Measurements from ENCODE around the gene ADAMTS5.

ADAMTS5 gene

DNA sequence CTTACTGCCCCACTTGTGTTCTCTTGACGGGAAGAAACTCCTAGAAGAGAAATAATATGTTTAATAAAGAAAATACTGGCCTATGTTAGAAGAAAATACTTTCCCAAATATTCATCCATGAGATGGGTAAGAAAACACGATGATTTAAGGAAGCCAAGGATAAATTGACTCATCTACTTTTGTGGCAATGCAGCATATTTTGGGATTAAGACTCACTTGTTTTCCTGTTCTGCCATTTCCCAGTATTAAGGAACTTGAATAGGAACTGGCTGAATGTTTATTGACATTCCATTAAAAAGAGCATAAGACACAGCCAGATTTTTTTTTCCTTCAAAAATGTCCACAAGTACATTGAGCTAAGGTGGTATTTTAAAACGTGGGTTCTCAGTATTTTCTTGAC lies 10.9 kb upstream of the ADAMTS5 start:
- Histone ChIP-seq H3K27ac (ENCODE audit: low read length) (no peak overlapping the region), H3K4me1 (ENCODE audit: insufficient read depth, low read length) (no peaks in the 10 kb centered on the region), H4K20me1 (ENCODE audit: insufficient read depth, low read length) (no peaks in the 10 kb centered on the region), H3K4me2 (ENCODE audit: insufficient read depth, low read length) (no peak overlapping the region), H3K36me3 (ENCODE audit: insufficient read depth, low read length) (no peaks in the 10 kb centered on the region), H3K9me3 (ENCODE audit: insufficient read depth, low read length, severe bottlenecking) (peaks cover 11% of the 10 kb centered on the region), H3K79me2 (ENCODE audit: insufficient read depth, low read length) (no peaks in the 10 kb centered on the region), H2AFZ (ENCODE audit: low read depth, low read length) (no peak overlapping the region), H3K27me3 (ENCODE audit: insufficient read depth, low read length, poor library complexity) (no peaks in the 10 kb centered on the region), H3K4me3 (ENCODE audit: low read depth in 1 of 2, low read length in 2 of 2) (no peak overlapping the region), H3K9ac (ENCODE audit: low read depth, low read length) (no peak overlapping the region)
- ATAC-seq (ENCODE audit: insufficient read depth, low read depth) = no peak
- TF ChIP-seq EZH2 (IDR thresholded peaks at IDR 0.05; ENCODE audit: borderline replicate concordance, low read depth, low read length, severe bottlenecking) = no peak
- TF ChIP-seq, protein P1, sequence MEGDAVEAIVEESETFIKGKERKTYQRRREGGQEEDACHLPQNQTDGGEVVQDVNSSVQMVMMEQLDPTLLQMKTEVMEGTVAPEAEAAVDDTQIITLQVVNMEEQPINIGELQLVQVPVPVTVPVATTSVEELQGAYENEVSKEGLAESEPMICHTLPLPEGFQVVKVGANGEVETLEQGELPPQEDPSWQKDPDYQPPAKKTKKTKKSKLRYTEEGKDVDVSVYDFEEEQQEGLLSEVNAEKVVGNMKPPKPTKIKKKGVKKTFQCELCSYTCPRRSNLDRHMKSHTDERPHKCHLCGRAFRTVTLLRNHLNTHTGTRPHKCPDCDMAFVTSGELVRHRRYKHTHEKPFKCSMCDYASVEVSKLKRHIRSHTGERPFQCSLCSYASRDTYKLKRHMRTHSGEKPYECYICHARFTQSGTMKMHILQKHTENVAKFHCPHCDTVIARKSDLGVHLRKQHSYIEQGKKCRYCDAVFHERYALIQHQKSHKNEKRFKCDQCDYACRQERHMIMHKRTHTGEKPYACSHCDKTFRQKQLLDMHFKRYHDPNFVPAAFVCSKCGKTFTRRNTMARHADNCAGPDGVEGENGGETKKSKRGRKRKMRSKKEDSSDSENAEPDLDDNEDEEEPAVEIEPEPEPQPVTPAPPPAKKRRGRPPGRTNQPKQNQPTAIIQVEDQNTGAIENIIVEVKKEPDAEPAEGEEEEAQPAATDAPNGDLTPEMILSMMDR (IDR thresholded peaks at IDR 0.05; ENCODE audit: borderline replicate concordance, extremely low read depth, low read length, poor library complexity, severe bottlenecking) = no peak
- DNase-seq = no peak

DNA sequence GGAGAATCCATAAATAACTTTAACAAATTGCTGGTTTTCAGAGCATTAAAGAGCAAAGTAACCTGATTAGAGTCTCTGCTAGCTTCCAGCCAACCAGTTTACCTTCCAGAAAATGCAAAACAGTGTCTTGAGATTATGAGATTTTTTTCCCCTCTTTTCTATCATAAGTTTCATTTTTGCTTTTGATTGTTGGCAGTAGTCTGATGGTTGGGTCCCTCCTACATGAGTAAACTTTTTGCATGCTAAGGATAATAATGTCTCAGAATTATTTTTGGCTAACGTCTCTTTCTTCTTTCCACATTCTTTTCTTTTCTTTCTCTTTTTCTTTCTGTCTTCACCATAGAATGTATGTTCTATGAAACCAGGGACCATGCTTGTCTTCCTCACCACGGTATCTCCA lies 6.3 kb upstream of the ADAMTS5 start:
- no peaks in the 10 kb centered on the region for H3K36me3 ChIP-seq (ENCODE audit: insufficient read depth, low read length)

DNA sequence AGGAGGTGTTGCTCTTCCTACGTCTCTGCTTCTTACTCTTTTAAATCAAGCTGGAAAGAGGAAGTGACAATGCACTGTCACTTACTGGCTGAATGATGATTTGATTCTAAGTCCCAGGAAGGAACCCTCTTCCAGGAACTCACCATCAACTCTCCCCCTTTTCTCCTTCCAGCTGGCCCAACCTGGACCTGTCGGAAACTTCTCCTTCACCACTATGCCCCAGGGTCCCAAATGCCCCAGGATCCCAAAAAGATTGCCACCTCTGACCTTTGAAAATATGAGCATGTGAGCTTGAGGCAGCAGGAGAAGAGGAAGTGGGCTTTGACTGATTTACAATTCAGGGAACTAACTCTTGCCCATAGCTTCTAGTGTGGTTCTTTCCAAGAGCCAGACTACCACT lies 5.3 kb upstream of the ADAMTS5 start:
- DNase-seq (no peak), ATAC-seq (ENCODE audit: insufficient read depth, low read depth) (no peak; the same call in 2 of the 3 replicates)
- H3K27ac ChIP-seq (ENCODE audit: low read length) = no peak overlapping the region
- no peaks in the 10 kb centered on the region for H3K36me3 ChIP-seq (ENCODE audit: insufficient read depth, low read length)
- H3K4me1 ChIP-seq (ENCODE audit: insufficient read depth, low read length) = peaks cover 4% of the 10 kb centered on the region; the same call in 1 of the 2 replicates
- no peak overlapping the region for H3K9ac ChIP-seq (ENCODE audit: low read depth, low read length)
- peak overlapping the region; percentile 25 for H2AFZ ChIP-seq (ENCODE audit: low read depth, low read length)
- H4K20me1 ChIP-seq (ENCODE audit: insufficient read depth, low read length) = no peaks in the 10 kb centered on the region
- no peak for TF ChIP-seq EZH2 (IDR thresholded peaks at IDR 0.05; ENCODE audit: borderline replicate concordance, low read depth, low read length, severe bottlenecking)
- TF ChIP-seq, protein P1 (IDR thresholded peaks at IDR 0.05; ENCODE audit: borderline replicate concordance, extremely low read depth, low read length, poor library complexity, severe bottlenecking) = no peak
- no peak overlapping the region for H3K4me2 ChIP-seq (ENCODE audit: insufficient read depth, low read length)
- no peaks in the 10 kb centered on the region for H3K9me3 ChIP-seq (ENCODE audit: insufficient read depth, low read length, severe bottlenecking)
- H3K27me3 ChIP-seq (ENCODE audit: insufficient read depth, low read length, poor library complexity) = no peaks in the 10 kb centered on the region
- H3K4me3 ChIP-seq (ENCODE audit: low read depth in 1 of 2, low read length in 2 of 2) = no peak overlapping the region
- H3K79me2 ChIP-seq (ENCODE audit: insufficient read depth, low read length) = no peaks in the 10 kb centered on the region

More for the DNA sequence above, 6.3 kb upstream of the ADAMTS5 start:
- Histone ChIP-seq H3K27me3 (ENCODE audit: insufficient read depth, low read length, poor library complexity) (no peaks in the 10 kb centered on the region), H3K9ac (ENCODE audit: low read depth, low read length) (no peak overlapping the region), H3K9me3 (ENCODE audit: insufficient read depth, low read length, severe bottlenecking) (no peaks in the 10 kb centered on the region), H3K4me2 (ENCODE audit: insufficient read depth, low read length) (no peak overlapping the region), H3K4me1 (ENCODE audit: insufficient read depth, low read length) (peaks cover 4% of the 10 kb centered on the region; the same call in 1 of the 2 replicates), H3K27ac (ENCODE audit: low read length) (no peak overlapping the region), H3K79me2 (ENCODE audit: insufficient read depth, low read length) (no peaks in the 10 kb centered on the region), H3K4me3 (ENCODE audit: low read depth in 1 of 2, low read length in 2 of 2) (no peak overlapping the region), H2AFZ (ENCODE audit: low read depth, low read length) (no peak overlapping the region), H4K20me1 (ENCODE audit: insufficient read depth, low read length) (no peaks in the 10 kb centered on the region)
- no peak for DNase-seq
- no peak for ATAC-seq (ENCODE audit: insufficient read depth, low read depth)
- no peak for TF ChIP-seq EZH2 (IDR thresholded peaks at IDR 0.05; ENCODE audit: borderline replicate concordance, low read depth, low read length, severe bottlenecking)
- TF ChIP-seq, protein P1 (IDR thresholded peaks at IDR 0.05; ENCODE audit: borderline replicate concordance, extremely low read depth, low read length, poor library complexity, severe bottlenecking) = no peak

Data from DND-41 (cell line).